ENCODE results near the gene AGBL1.
"Not testable (repeated sequence)": the region's sequence is repeated elsewhere in the genome, so short reads cannot be mapped to it uniquely, and the experiment has no call there.

AGBL1 gene

GRCh38 chr15:86425746-86426145, 346.1 kb downstream of the AGBL1 start:
- no peak for DNase-seq

- DNase-seq: no peak
These were observed 353.2 kb downstream of the AGBL1 start for GRCh38 chr15:86432861-86433260.

- no peak for DNase-seq
These were observed 354.3 kb downstream of the AGBL1 start for GRCh38 chr15:86433983-86434382.

GRCh38 chr15:86439614-86440013, 359.9 kb downstream of the AGBL1 start:
- no peak for DNase-seq

- DNase-seq: no peak
These were observed 364.9 kb downstream of the AGBL1 start for GRCh38 chr15:86444527-86444926.

DNA sequence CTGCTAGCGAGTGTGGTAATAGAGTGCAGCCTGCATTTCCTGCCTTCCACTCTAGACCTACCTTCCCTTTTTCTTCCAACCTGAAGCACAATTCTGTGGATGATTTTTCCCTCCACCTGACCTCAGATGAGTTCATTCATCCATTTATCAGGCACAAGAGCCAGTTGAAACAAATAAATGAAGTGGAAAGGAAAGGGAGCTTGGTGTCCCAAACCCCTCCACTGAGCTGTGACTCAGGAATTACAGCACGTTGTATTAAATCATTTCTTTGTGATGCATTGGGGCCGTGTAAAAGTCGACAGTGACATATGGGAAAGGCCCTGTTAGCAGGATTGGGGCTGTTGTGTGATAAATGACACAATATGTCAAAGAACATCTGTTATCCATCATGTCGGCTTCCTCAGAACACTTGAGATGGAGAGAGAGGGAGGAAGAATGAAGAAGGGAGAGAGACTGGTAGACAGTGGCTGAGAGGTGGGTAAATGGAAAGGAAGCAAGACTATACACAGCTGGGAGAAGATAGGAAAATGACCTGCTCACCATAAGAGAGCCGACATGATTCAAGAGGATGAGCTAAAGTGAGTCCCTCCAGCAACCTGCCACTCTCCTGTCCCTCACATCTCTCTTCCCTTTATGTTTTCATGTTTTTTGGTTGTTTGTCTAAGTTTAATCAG, 366.0 kb downstream of the AGBL1 start:
- no peak for DNase-seq

GRCh38 chr15:86446253-86446640, 366.6 kb downstream of the AGBL1 start:
- DNase-seq: no peak

DNA sequence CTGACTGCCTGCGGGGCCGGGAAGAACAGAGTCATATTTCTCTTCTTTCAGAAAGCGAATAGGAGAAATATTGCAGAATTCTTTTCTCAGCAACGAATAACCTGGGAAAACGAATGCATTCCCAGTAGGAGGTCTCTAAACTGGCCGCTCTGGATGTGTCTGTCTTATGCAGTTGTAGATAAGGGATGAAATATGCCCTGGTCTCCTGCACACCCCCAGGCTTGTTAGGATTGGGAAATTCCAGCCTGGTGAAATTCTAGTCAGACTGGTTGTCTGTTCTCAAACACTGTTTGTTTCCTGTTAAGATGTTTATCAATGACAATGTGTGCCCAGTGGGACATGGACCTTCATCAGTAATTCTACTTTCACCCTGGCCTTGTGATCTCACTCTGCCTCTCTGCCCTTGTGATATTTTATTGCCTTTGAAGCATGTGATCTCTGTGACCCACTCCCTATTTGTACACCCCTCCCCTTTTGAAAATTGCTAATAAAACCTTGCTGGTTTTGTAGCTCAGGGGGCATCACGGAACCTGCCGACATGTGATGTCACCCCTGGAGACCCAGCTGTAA, 385.9 kb downstream of the AGBL1 start:
- not testable (repeated sequence) for DNase-seq

DNA sequence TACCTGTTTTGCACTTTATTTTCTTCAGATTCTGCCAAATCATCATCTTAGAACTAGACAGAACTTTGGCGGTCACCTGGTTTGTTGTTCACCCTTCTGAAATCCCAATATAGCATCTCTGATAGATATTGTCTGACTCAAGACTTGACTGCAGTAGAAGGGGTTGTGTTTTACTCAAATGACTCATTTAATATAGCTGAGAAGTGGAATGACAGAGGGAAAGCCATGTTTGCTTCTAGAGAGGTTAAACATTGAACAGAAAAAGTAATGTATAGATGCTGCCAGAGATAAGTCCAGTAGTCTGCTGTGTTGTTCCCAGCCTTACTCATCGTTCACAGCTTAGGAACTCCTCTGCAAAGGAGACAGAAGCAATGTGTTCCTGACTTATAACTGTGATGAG, 402.0 kb downstream of the AGBL1 start:
- no peak for DNase-seq

DNA sequence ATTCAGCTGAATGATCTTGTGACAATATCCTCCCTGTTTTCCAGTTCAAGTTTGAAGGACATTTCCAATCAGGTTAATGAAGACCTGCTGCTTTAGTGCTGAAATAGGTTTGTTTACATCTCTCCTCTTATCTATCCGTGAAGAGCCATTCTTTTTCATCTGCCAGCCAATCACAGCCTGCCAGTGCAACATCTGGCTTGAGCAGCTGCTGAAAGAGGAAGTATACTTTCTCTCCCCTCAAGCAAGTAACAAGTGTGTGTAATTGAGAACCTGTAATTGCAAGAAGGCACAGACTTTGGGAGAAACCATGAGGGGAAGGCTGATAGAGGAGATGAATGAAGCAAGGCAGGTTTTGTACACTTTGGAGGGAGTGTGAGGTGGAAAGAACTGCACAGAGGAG, 404.3 kb downstream of the AGBL1 start:
- DNase-seq: no peak

GRCh38 chr15:86488046-86488445, 408.4 kb downstream of the AGBL1 start:
- no peak for DNase-seq

GRCh38 chr15:86489981-86490380, 410.3 kb downstream of the AGBL1 start:
- no peak for DNase-seq

DNA sequence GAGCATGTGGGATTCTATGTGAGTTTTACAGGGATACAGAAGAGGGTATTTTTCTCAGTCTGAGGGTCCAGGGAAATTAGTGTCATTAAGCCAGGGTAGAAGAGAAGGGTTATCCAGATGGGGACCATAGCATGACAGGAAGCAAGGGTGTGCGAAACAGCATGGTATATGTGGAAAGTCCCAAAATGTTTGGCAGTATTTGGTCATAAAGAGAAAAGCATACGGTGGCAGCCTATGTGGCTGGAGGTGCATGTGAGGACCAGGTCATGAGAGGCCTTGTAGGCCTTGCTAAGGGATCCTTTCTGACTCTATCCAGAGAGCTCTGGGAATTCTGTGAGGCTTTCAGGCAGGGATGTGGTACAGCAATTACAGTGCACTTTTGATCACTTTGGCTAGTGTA, 411.4 kb downstream of the AGBL1 start:
- DNase-seq: no peak

- no peak for DNase-seq
These were observed 414.2 kb downstream of the AGBL1 start for GRCh38 chr15:86493884-86494283.

GRCh38 chr15:86494475-86494874, 414.8 kb downstream of the AGBL1 start:
- no peak for DNase-seq

- DNase-seq: no peak
These were observed 422.6 kb downstream of the AGBL1 start for GRCh38 chr15:86502301-86502700.

DNA sequence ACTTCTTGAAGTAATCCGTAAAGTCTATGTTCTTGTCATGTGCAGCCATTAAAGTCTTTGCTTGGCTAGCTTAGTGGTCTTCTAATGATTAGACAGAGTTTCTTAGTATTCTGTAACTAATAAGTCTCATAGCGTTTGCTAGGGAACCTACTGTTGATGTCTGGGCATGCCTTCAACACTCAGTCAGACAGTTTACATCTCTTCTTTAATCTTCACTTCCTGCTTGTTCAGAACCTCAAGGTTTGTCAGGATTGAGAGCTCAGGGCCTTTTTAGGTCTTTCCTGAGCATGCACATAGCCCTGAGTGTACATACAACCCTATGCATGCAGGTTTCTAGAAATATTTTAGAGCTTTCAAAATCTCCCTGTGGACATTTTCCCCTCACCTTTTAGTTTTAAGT, 426.3 kb downstream of the AGBL1 start:
- no peak for DNase-seq

DNA sequence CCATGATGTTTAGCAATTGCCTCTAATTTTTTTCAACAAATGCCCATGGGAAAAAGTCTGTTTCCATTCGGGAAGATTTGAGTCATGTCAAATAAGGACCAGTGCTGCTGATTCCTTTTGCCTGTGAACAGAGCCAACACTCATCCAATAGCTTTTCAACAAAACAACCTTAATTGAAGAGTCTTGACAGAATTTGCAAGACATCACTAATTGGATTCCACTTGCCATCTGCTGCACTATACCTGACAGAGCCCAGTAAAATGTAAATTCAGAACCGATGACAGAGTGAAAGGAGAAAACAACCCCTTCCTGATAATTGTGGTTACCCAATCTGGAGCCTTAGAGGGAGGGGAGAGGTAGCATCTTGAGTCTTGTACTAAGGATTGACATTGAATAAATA, 426.7 kb downstream of the AGBL1 start:
- DNase-seq: no peak

DNA sequence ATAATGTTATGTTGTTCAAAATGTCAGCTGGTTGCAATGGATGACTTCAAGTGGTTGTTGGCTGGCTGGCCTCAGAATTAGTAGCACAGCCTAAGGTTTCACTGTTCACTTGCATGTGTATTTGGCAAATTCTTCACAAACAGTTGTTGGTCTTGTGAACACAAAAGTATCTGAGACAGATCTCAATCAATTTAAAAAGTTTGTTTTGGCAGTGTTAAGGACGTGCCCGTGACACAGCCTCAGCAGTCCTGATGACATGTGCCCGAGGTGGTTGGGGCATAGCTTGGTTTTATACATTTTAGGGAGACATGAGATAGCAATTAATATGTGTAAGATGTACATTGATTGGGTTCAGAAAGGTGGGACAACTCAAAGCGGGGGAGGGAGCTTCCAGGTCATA, 436.0 kb downstream of the AGBL1 start:
- no peak for DNase-seq

- no peak for DNase-seq
These were observed 443.1 kb downstream of the AGBL1 start for GRCh38 chr15:86522721-86523120.

GRCh38 chr15:86526938-86527690, 447.4 kb downstream of the AGBL1 start:
- no peak for DNase-seq

- not testable (repeated sequence) for DNase-seq
These were observed 448.4 kb downstream of the AGBL1 start for GRCh38 chr15:86528094-86528493.

DNA sequence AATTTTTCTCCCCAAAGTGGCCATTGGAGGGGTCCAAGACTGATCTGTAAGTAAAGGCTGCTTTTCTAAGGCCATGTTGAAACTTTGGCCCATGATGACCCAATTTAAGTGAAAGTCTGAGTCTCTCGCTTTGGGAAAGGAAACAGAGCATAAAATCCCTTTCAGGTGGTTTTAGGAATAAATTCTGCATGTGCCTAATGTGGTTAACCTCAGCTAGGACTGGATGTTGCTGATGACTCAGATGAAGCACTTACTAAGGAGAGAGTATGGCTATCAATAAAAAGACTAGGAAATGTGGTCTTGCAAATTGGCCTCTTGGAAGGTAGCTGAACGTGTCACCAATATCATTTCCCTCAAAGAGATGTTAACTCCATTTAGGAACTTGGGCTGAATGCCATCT, 458.5 kb downstream of the AGBL1 start:
- DNase-seq: no peak

DNA sequence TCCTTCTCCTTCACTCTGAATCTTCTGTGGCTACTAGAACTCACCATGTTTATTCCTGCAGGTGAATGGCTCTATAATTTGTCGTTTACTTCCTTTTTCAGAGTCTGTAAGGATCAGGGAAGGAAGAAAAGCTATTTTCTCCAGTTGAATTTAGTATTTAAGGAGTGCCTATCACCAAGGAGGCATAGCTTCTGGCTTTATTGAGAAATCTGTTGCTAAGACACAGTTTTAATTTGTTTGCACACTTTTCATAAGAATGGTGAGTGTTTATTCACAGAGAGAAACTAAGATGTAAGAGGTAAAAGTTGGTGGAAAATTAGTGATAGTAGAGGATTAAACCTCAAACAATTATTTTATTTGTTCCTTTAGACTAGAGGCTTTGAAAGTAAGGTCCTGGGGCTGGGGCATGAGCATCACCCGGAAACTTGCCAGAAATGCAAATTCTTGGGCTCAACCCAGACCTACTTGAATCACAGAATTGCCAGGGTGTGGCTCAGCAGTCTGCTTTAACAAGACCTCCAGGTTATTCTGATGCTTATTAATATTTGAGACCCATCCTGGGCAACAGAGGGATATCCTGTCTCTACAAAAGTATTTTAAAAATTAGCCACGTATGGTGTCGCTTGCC, 461.3 kb downstream of the AGBL1 start:
- DNase-seq: no peak
